MCF 10A (cell line): ENCODE results near the gene PRKACA. TPM values are rescaled to one million over a fixed set of nuclear protein-coding genes. Genes with fewer than 3 reads are reported as not detected.

Experiments used
- BruUV-seq: library from RNA; stranded (reverse); fragments of 400-500 nt; replicated peaks from 2 replicates; lab custom pipeline; 2021; lab: Mats Ljungman, UMichigan
- CTCF ChIA-PET: fragments of 300-600 bp; sonication (Branson Sonifier 250); formaldehyde crosslinking; extraction: SDS; loops from one replicate; lab custom pipeline; 2021; ENCODE audit warnings: antibody characterized with exemption, inconsistent platforms; lab: Yijun Ruan, JAX
- POLR2A ChIA-PET: fragments of 300-600, 350-650 bp; sonication (Branson Sonifier 250); formaldehyde crosslinking; extraction: SDS; loops from one replicate; lab custom pipeline; 2020; ENCODE audit warnings: antibody characterized with exemption, inconsistent platforms; lab: Yijun Ruan, JAX
- DNase-seq: peaks from one replicate; pipeline ENCODE4 v3.0.0-alpha.2; 2018; ENCODE audit not compliant: unreplicated experiment
- H3K27ac Mint-ChIP-seq: one replicate; pipeline ENCODE4 v1.8.0; 2022; ENCODE audit warnings: mild to moderate bottlenecking, low read depth, mixed read lengths; ENCODE audit not compliant: unreplicated experiment
- H3K27me3 Mint-ChIP-seq: one replicate; pipeline ENCODE4 v1.8.0; 2022; ENCODE audit warnings: mixed read lengths; ENCODE audit not compliant: insufficient read depth, unreplicated experiment
- H3K36me3 Mint-ChIP-seq: one replicate; pipeline ENCODE4 v1.8.0; 2022; ENCODE audit warnings: mild to moderate bottlenecking, moderate library complexity, mixed read lengths; ENCODE audit not compliant: insufficient read depth, unreplicated experiment
- H3K4me1 Mint-ChIP-seq: one replicate; pipeline ENCODE4 v1.8.0; 2022; ENCODE audit warnings: mixed read lengths; ENCODE audit not compliant: insufficient read depth, unreplicated experiment
- H3K4me3 Mint-ChIP-seq: one replicate; pipeline ENCODE4 v1.8.0; 2022; ENCODE audit warnings: mild to moderate bottlenecking, moderate library complexity, mixed read lengths; ENCODE audit not compliant: unreplicated experiment
- H3K9me3 Mint-ChIP-seq: one replicate; pipeline ENCODE4 v1.8.0; 2022; ENCODE audit warnings: mixed read lengths; ENCODE audit not compliant: unreplicated experiment
- intact Hi-C: fragments of 100-400 bp; cut with micrococcal nuclease; formaldehyde crosslinking; loops from 2 replicates; pipeline ENCODE4 v1.14.1; 2022
- total RNA-seq: library from RNA; stranded (reverse); gene quantifications from 2 replicates; pipeline ENCODE4 v1.2.3, GENCODE V29; 2022
- TF ChIP-seq, protein P1 (sequence below): fragments of 200-600 bp; IDR thresholded peaks from one replicate; pipeline ENCODE4 v1.8.0; 2022; ENCODE audit warnings: antibody characterized with exemption, mild to moderate bottlenecking; ENCODE audit not compliant: unreplicated experiment

The PRKACA gene
- total RNA-seq, 1 experiment from 2014 or later: 49.8 TPM

DNA sequence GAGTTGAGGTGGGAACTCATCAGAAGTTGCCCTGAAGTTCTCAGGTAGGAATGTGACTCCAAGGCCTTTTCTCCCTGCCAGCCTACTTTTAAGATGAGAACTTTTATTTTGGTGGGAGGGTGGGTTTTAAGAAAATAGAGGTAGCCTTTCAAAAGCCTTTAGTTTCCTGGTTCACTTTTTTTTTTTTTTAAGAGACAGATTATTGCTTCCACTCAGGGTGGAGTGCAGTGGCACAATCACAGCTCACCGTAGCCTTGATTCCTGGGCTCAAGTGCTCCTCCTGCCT lies 34.9 kb downstream of the PRKACA start:
- no peak overlapping the region for H3K27ac Mint-ChIP-seq
- POLR2A ChIA-PET: interaction anchor here (0.6 to 3.1 kb wide), 5 partner anchors 7 to 1069 kb away, joined by 3 to 14 read pairs (median 4); partner anchors contain the start of genes DCAF15 and DNAJB1

DNA sequence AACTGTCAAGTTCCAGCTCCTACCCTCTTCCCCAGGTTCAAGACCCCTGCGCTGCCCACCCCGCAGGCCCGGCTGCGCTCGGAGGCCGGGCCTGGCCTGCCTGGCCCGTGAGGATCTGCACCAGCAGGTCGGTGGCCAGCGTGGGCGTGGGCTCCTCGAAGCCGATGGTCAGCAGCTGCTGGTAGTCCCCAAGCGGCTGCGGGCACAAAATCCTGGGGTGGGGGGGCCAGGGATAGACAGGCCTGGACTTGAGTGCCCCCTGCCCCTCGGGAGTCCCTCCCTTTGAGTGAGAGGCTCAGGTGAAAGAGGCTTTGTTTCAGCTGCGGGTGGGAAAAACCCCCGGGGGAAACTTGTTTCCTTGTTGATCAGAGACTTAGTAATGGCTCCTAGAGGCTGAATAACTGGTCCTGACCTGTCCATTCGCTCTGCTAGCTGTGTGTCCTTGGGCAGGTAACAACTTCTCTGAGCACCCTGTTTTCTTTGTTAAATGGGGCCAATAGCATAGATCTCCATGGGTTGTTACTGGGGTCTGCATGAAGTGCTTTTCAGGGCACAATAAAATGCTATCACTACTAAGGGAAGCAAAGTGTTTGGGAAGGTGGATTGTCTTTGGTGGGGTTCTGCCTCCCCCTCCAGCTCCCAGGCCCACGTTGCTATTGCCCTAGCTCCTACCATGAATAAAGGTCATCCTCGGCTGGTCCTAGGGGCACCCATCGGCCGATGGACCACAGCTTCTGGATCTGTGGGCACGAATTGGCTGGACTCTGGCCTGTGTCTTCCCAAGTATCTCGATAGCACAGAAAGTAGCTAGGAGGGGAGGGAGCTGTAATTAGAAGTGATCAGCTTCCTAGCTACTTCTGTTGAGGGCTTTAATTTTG lies 35.5 kb downstream of the PRKACA start:
- Mint-ChIP-seq H3K27ac (peak overlapping the region; percentile 96), H3K27me3 (no peaks in the 10 kb centered on the region), H3K36me3 (no peaks in the 10 kb centered on the region), H3K4me1 (no peaks in the 10 kb centered on the region), H3K9me3 (no peaks in the 10 kb centered on the region), H3K4me3 (peak overlapping the region; percentile 90)
- ChIA-PET CTCF (interaction anchor here (1.1 to 1.6 kb wide), 4 partner anchors 23 to 1117 kb away, joined by 4 to 8 read pairs (median 4); no protein-coding TSS in a partner anchor), POLR2A (interaction anchor here (0.6 to 3.1 kb wide), 14 partner anchors 7 to 1472 kb away, joined by 3 to 23 read pairs (median 5); partner anchors contain the start of genes ASF1B, DCAF15, DNAJB1 and RFX1)
- DNase-seq: no peak
- intact Hi-C loops: loop anchor here (2.0 to 5.0 kb wide), 2 partner anchors 35 to 75 kb away; partner anchors contain the start of genes PRKACA and RFX1
- TSS peak; percentile 62 for BruUV-seq
- TF ChIP-seq, protein P1, sequence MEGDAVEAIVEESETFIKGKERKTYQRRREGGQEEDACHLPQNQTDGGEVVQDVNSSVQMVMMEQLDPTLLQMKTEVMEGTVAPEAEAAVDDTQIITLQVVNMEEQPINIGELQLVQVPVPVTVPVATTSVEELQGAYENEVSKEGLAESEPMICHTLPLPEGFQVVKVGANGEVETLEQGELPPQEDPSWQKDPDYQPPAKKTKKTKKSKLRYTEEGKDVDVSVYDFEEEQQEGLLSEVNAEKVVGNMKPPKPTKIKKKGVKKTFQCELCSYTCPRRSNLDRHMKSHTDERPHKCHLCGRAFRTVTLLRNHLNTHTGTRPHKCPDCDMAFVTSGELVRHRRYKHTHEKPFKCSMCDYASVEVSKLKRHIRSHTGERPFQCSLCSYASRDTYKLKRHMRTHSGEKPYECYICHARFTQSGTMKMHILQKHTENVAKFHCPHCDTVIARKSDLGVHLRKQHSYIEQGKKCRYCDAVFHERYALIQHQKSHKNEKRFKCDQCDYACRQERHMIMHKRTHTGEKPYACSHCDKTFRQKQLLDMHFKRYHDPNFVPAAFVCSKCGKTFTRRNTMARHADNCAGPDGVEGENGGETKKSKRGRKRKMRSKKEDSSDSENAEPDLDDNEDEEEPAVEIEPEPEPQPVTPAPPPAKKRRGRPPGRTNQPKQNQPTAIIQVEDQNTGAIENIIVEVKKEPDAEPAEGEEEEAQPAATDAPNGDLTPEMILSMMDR: no peak

More for the DNA sequence above, 34.9 kb downstream of the PRKACA start:
- intact Hi-C loops: loop anchor here (5.0 kb wide), 1 partner anchor 35 kb away; the partner anchor contains the start of gene PRKACA
- no peak for DNase-seq
- H3K27me3 Mint-ChIP-seq: no peaks in the 10 kb centered on the region
- H3K4me3 Mint-ChIP-seq: peak overlapping the region; percentile 90
- H3K36me3 Mint-ChIP-seq: peaks cover 1% of the 10 kb centered on the region
- TF ChIP-seq, protein P1: no peak
- H3K4me1 Mint-ChIP-seq: no peaks in the 10 kb centered on the region
- CTCF ChIA-PET: interaction anchor here (0.6 to 1.7 kb wide), 7 partner anchors 12 to 1117 kb away, joined by 4 to 8 read pairs (median 4); partner anchors contain the start of gene ASF1B
- no TSS peak for BruUV-seq
- H3K9me3 Mint-ChIP-seq: no peaks in the 10 kb centered on the region

DNA sequence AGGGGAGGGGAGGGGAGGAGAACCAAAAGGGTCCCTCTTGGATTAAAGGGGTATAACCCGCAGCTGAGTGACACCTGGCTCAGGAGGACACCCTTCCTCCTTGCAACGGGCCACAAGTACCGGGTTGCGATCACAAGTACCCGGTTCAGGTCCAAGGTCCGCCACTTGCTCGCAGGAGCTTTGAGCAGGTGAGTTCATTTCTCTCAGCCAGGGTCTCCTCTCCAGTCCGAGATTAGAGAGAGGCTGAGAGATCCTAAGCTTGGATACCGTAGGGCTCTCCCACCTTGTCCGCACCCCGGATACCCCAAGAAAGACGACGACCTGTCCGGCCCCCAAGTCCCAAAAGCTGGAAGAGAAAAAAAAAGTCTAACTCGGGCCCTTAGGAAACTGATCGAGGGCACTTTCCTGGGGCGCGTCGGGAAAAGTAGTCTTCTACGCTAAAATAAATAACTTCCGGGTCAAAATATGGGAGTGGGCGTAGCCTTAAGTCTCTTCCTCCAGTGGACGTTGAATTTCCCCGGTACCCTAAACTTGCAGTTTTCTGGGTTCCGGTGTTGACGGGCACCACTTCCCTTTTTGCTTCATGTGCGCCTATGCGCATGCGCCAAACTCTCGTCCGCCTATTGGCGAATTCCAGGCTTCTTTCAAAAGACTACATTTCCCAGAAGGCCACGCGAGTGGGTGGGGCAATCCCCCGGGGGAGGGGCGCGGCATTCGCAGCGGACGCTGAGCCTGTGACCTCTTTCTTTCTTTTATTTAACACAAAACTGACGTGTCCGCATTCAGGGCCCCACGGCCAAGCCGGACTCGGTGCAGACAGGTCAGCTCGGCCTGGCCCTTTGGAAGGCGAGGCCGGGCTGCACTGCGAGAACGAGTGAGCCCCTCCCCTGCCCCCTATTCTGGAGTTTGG lies 36.4 kb downstream of the PRKACA start:
- H3K4me3 Mint-ChIP-seq: peak overlapping the region; percentile 90
- ChIA-PET CTCF (interaction anchor here (0.5 to 1.2 kb wide), 7 partner anchors 8 to 351 kb away, joined by 3 to 5 read pairs (median 3); no protein-coding TSS in a partner anchor), POLR2A (interaction anchor here (0.6 to 3.1 kb wide), 18 partner anchors 7 to 1471 kb away, joined by 3 to 23 read pairs (median 4); partner anchors contain the start of genes ASF1B and RFX1)
- peak overlapping the region; percentile 96 for H3K27ac Mint-ChIP-seq
- intact Hi-C loops: loop anchor here (2.0 to 5.0 kb wide), 2 partner anchors 36 to 74 kb away; partner anchors contain the start of genes PRKACA and RFX1
- H3K36me3 Mint-ChIP-seq: no peaks in the 10 kb centered on the region
- H3K27me3 Mint-ChIP-seq: no peaks in the 10 kb centered on the region
- DNase-seq: peak; percentile 100
- BruUV-seq: TSS peak; percentile 73
- TF ChIP-seq, protein P1: no peak
- no peaks in the 10 kb centered on the region for H3K9me3 Mint-ChIP-seq
- no peaks in the 10 kb centered on the region for H3K4me1 Mint-ChIP-seq
